ENCODE measurements around the gene UHRF2. TPM values are rescaled to one million over a fixed set of nuclear protein-coding genes. Genes with fewer than 3 reads are reported as not detected.
"Not testable (repeated sequence)": the region's sequence is repeated elsewhere in the genome, so short reads cannot be mapped to it uniquely, and the experiment has no call there.

The UHRF2 gene
- total RNA-seq, 2 experiments from 2014 or later, result 69.8 to 75.8 TPM

GRCh38 chr9:6512085-6512657 is 99.2 kb downstream of the UHRF2 start:
- POLR2A ChIA-PET, result no interaction called here
- CTCF ChIA-PET, result interaction anchor here (0.6 to 1.3 kb wide), 3 partner anchors 25 to 151 kb away, joined by 3 to 4 read pairs (median 3); no protein-coding TSS in a partner anchor

GRCh38 chr9:6522263-6522662 is 109.3 kb downstream of the UHRF2 start:
- no peak overlapping the region for H3K4me3 Mint-ChIP-seq
- H3K27ac Mint-ChIP-seq, result peak overlapping the region; percentile 19
- DNase-seq, result no peak
- no peaks in the 10 kb centered on the region for H3K4me1 Mint-ChIP-seq
- ChIA-PET POLR2A (no interaction called here), CTCF (no interaction called here)
- peaks cover 15% of the 10 kb centered on the region for H3K9me3 Mint-ChIP-seq
- H3K36me3 Mint-ChIP-seq (ENCODE audit: low read depth), result peaks cover 39% of the 10 kb centered on the region
- no peaks in the 10 kb centered on the region for H3K27me3 Mint-ChIP-seq

More at GRCh38 chr9:6512085-6512657, 99.2 kb downstream of the UHRF2 start:
- Mint-ChIP-seq H3K27ac (no peak overlapping the region), H3K9me3 (no peaks in the 10 kb centered on the region), H3K4me3 (no peak overlapping the region), H3K4me1 (no peaks in the 10 kb centered on the region), H3K27me3 (no peaks in the 10 kb centered on the region), H3K36me3 (ENCODE audit: low read depth) (peaks cover 43% of the 10 kb centered on the region)
- no peak for DNase-seq

- DNase-seq, result no peak
- H3K4me1 Mint-ChIP-seq, result no peaks in the 10 kb centered on the region
- no peak overlapping the region for H3K4me3 Mint-ChIP-seq
- POLR2A ChIA-PET, result no interaction called here
- H3K27me3 Mint-ChIP-seq, result no peaks in the 10 kb centered on the region
- H3K36me3 Mint-ChIP-seq (ENCODE audit: low read depth), result peaks cover 23% of the 10 kb centered on the region
- CTCF ChIA-PET, result no interaction called here
- H3K9me3 Mint-ChIP-seq, result peaks cover 8% of the 10 kb centered on the region
- no peak overlapping the region for H3K27ac Mint-ChIP-seq
These were observed 112.5 kb downstream of the UHRF2 start for GRCh38 chr9:6525326-6526045.

GRCh38 chr9:6535594-6535993 is 122.6 kb downstream of the UHRF2 start:
- H3K27ac Mint-ChIP-seq, result no peak overlapping the region
- no peak overlapping the region for H3K4me3 Mint-ChIP-seq
- no peak for DNase-seq
- H3K27me3 Mint-ChIP-seq, result no peaks in the 10 kb centered on the region
- H3K36me3 Mint-ChIP-seq (ENCODE audit: low read depth), result no peaks in the 10 kb centered on the region
- H3K4me1 Mint-ChIP-seq, result no peaks in the 10 kb centered on the region
- H3K9me3 Mint-ChIP-seq, result no peaks in the 10 kb centered on the region
- POLR2A ChIA-PET, result no interaction called here
- CTCF ChIA-PET, result no interaction called here

DNA sequence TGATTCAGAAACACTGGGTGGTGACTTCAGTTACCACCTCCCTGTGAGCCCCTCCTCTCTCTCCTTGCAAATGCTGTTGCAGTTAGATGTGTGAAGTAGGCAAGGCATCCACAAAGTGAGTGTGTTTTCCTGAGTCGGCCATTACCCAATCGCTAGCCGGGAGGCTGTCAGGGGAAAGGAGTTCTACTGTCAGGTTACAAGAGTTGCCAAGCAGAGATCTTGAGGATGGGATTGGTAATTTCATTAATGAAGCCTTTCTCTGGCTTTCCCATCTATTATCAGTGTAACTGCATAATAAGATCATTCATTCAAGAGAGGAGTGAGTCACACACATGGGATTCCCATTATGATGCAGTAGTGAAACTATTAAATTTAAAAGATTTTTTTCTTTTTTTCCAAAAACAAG is 125.7 kb downstream of the UHRF2 start:
- Mint-ChIP-seq H3K27me3 (peaks cover 1% of the 10 kb centered on the region), H3K4me3 (no peak overlapping the region), H3K9me3 (no peaks in the 10 kb centered on the region), H3K36me3 (ENCODE audit: low read depth) (no peaks in the 10 kb centered on the region), H3K4me1 (no peaks in the 10 kb centered on the region), H3K27ac (no peak overlapping the region)
- no peak for DNase-seq
- ChIA-PET POLR2A (no interaction called here), CTCF (no interaction called here)

- DNase-seq; POLR2A ChIA-PET; H3K27me3 Mint-ChIP-seq; H3K36me3 Mint-ChIP-seq (ENCODE audit: low read depth); H3K9me3 Mint-ChIP-seq; H3K27ac Mint-ChIP-seq; H3K4me1 Mint-ChIP-seq; H3K4me3 Mint-ChIP-seq: not testable (repeated sequence)
- CTCF ChIA-PET, result interaction anchor here (0.6 to 1.5 kb wide), 3 partner anchors 10 to 195 kb away, joined by 3 to 4 read pairs (median 3); no protein-coding TSS in a partner anchor
These were observed 129.6 kb downstream of the UHRF2 start for GRCh38 chr9:6542617-6543016.

DNA sequence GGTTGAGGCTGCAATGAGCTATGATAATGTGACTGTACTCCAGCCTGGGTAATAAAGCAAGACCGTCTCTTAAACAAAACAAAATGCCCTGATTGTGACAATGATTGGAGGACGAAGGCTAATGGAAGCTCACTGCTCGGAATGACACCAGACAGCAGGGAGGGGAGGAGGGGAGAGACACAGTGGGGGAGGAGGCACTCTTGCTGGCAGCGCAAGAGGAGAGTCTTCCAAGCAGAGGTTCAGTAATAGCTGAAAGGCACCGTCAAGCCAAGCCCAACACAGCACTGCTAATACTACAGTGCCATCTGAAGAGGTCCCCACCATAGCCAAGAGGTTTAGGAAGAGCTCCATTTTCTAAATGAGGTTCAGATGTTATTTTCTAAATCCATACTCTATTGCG is 130.2 kb downstream of the UHRF2 start:
- Mint-ChIP-seq H3K4me1 (no peaks in the 10 kb centered on the region), H3K27ac (no peak overlapping the region), H3K36me3 (ENCODE audit: low read depth) (no peaks in the 10 kb centered on the region), H3K27me3 (peaks cover 1% of the 10 kb centered on the region), H3K4me3 (no peak overlapping the region), H3K9me3 (no peaks in the 10 kb centered on the region)
- DNase-seq, result no peak
- CTCF ChIA-PET, result interaction anchor here (0.6 kb wide), 1 partner anchor 195 kb away, joined by 4 read pairs; no protein-coding TSS in a partner anchor
- POLR2A ChIA-PET, result no interaction called here

DNA sequence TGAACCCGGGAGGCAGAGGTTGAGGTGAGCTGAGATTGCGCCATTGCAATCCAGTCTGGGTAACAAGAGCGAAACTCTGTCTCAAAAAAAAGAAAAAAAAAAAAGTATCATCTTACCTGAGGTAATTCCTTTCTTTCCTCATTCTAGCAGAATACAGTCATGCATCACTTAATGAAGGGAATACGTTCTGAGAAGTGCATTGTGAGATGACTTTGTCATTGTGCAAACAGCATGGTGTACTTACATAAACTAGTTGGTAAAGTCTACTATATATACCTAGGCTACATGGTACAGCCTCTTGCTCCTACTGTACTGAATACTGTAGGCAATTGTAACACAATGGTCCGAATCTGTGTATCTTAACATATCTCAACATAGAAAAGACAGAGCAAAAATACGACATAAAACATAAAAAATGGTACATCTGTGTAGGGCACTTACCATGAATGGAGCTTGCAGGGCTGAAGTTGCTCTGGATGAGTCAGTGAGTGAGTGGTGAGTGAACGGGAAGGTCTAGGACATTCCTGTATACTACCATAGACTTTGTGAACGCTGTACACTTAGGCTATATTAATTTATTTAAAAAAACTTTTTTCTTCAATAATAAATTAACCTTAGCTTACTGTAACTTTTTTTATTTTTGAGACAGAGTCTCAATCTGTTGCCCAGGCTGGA is 132.2 kb downstream of the UHRF2 start:
- Mint-ChIP-seq H3K4me3 (no peak overlapping the region), H3K9me3 (no peaks in the 10 kb centered on the region), H3K27me3 (peaks cover 1% of the 10 kb centered on the region), H3K36me3 (ENCODE audit: low read depth) (no peaks in the 10 kb centered on the region), H3K27ac (no peak overlapping the region), H3K4me1 (no peaks in the 10 kb centered on the region)
- CTCF ChIA-PET, result interaction anchor here (1.2 kb wide), 1 partner anchor 122 kb away, joined by 3 read pairs; no protein-coding TSS in a partner anchor
- no peak for DNase-seq
- POLR2A ChIA-PET, result no interaction called here

GRCh38 chr9:6549106-6549800 is 136.3 kb downstream of the UHRF2 start:
- ChIA-PET POLR2A (no interaction called here), CTCF (no interaction called here)
- DNase-seq, result no peak
- no peaks in the 10 kb centered on the region for H3K36me3 Mint-ChIP-seq (ENCODE audit: low read depth)
- H3K4me1 Mint-ChIP-seq, result no peaks in the 10 kb centered on the region
- H3K27ac Mint-ChIP-seq, result no peak overlapping the region
- no peak overlapping the region for H3K4me3 Mint-ChIP-seq
- H3K27me3 Mint-ChIP-seq, result no peaks in the 10 kb centered on the region
- no peaks in the 10 kb centered on the region for H3K9me3 Mint-ChIP-seq

DNA sequence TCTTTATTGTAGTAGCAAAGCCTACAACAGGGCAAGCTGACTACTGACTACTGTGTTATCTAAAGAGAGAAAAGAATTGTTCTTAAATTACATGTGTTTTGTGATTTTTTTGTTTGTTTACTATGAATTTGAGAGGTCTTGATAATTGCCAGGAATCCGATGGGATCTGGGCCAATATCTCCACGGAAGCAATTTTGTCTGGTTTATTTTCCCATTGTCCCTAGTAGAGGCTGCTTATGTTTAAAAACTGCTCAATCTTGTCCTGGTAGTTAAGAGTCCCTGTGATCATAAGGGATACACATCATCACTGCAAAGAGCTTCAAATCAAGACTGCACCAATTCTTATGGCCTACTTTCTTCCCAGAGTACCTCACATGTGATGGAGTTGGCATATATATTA is 138.1 kb downstream of the UHRF2 start:
- Mint-ChIP-seq H3K27ac (no peak overlapping the region), H3K4me1 (no peaks in the 10 kb centered on the region), H3K27me3 (no peaks in the 10 kb centered on the region), H3K9me3 (no peaks in the 10 kb centered on the region), H3K4me3 (no peak overlapping the region), H3K36me3 (ENCODE audit: low read depth) (no peaks in the 10 kb centered on the region)
- no peak for DNase-seq
- POLR2A ChIA-PET, result no interaction called here
- CTCF ChIA-PET, result no interaction called here

GRCh38 chr9:6552033-6552432 is 139.0 kb downstream of the UHRF2 start:
- ChIA-PET POLR2A (no interaction called here), CTCF (interaction anchor here (1.3 kb wide), 1 partner anchor 10 kb away, joined by 3 read pairs; no protein-coding TSS in a partner anchor)
- no peak for DNase-seq
- H3K36me3 Mint-ChIP-seq (ENCODE audit: low read depth), result no peaks in the 10 kb centered on the region
- H3K9me3 Mint-ChIP-seq, result no peaks in the 10 kb centered on the region
- no peak overlapping the region for H3K4me3 Mint-ChIP-seq
- H3K27me3 Mint-ChIP-seq, result no peaks in the 10 kb centered on the region
- no peak overlapping the region for H3K27ac Mint-ChIP-seq
- H3K4me1 Mint-ChIP-seq, result no peaks in the 10 kb centered on the region

- Mint-ChIP-seq H3K4me3 (no peak overlapping the region), H3K27ac (no peak overlapping the region), H3K27me3 (no peaks in the 10 kb centered on the region), H3K9me3 (no peaks in the 10 kb centered on the region), H3K36me3 (ENCODE audit: low read depth) (no peaks in the 10 kb centered on the region), H3K4me1 (no peaks in the 10 kb centered on the region)
- no peak for DNase-seq
- ChIA-PET CTCF (interaction anchor here (1.3 kb wide), 1 partner anchor 11 kb away, joined by 3 read pairs; no protein-coding TSS in a partner anchor), POLR2A (no interaction called here)
These were observed 139.6 kb downstream of the UHRF2 start for GRCh38 chr9:6552498-6553121.
